WTC11 (cell line): ENCODE data around the gene SLC25A21.
"Not testable (repeated sequence)": the region's sequence is repeated elsewhere in the genome, so short reads cannot be mapped to it uniquely, and the experiment has no call there.

Experiments used
- ATF1 ChIP-seq: sonication (generic); formaldehyde crosslinking; IDR thresholded peaks from 2 replicates; pipeline ENCODE4 v1.8.1; 2023; ENCODE audit warnings: mild to moderate bottlenecking, moderate library complexity, missing genetic modification reagents
- NFE2L1 ChIP-seq: sonication (generic); formaldehyde crosslinking; IDR thresholded peaks from 2 replicates; pipeline ENCODE4 v1.8.1; 2023; ENCODE audit warnings: missing genetic modification reagents
- NR3C1 ChIP-seq: sonication (generic); formaldehyde crosslinking; conservative IDR thresholded peaks from 2 replicates; pipeline ENCODE4 v1.8.1; 2023; ENCODE audit warnings: low read depth, mild to moderate bottlenecking, missing genetic modification reagents
- TF ChIP-seq, protein P1 (sequence below): fragments of 200-600 bp; IDR thresholded peaks from 2 replicates; pipeline ENCODE4 v1.8.0; 2022; ENCODE audit warnings: antibody characterized with exemption
- TF ChIP-seq, protein P2 (sequence below): sonication (generic); formaldehyde crosslinking; IDR thresholded peaks from 2 replicates; pipeline ENCODE4 v1.8.0; 2023; ENCODE audit warnings: missing genetic modification reagents, mild to moderate bottlenecking, borderline replicate concordance

GRCh38 chr14:37189733-37190132, 17.3 kb upstream of the SLC25A21 start:
- TF ChIP-seq, protein P1, sequence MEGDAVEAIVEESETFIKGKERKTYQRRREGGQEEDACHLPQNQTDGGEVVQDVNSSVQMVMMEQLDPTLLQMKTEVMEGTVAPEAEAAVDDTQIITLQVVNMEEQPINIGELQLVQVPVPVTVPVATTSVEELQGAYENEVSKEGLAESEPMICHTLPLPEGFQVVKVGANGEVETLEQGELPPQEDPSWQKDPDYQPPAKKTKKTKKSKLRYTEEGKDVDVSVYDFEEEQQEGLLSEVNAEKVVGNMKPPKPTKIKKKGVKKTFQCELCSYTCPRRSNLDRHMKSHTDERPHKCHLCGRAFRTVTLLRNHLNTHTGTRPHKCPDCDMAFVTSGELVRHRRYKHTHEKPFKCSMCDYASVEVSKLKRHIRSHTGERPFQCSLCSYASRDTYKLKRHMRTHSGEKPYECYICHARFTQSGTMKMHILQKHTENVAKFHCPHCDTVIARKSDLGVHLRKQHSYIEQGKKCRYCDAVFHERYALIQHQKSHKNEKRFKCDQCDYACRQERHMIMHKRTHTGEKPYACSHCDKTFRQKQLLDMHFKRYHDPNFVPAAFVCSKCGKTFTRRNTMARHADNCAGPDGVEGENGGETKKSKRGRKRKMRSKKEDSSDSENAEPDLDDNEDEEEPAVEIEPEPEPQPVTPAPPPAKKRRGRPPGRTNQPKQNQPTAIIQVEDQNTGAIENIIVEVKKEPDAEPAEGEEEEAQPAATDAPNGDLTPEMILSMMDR, result not testable (repeated sequence)
- not testable (repeated sequence) for TF ChIP-seq NR3C1, NFE2L1, ATF1 (CRISPR knock-in tag)
- TF ChIP-seq, protein P2, sequence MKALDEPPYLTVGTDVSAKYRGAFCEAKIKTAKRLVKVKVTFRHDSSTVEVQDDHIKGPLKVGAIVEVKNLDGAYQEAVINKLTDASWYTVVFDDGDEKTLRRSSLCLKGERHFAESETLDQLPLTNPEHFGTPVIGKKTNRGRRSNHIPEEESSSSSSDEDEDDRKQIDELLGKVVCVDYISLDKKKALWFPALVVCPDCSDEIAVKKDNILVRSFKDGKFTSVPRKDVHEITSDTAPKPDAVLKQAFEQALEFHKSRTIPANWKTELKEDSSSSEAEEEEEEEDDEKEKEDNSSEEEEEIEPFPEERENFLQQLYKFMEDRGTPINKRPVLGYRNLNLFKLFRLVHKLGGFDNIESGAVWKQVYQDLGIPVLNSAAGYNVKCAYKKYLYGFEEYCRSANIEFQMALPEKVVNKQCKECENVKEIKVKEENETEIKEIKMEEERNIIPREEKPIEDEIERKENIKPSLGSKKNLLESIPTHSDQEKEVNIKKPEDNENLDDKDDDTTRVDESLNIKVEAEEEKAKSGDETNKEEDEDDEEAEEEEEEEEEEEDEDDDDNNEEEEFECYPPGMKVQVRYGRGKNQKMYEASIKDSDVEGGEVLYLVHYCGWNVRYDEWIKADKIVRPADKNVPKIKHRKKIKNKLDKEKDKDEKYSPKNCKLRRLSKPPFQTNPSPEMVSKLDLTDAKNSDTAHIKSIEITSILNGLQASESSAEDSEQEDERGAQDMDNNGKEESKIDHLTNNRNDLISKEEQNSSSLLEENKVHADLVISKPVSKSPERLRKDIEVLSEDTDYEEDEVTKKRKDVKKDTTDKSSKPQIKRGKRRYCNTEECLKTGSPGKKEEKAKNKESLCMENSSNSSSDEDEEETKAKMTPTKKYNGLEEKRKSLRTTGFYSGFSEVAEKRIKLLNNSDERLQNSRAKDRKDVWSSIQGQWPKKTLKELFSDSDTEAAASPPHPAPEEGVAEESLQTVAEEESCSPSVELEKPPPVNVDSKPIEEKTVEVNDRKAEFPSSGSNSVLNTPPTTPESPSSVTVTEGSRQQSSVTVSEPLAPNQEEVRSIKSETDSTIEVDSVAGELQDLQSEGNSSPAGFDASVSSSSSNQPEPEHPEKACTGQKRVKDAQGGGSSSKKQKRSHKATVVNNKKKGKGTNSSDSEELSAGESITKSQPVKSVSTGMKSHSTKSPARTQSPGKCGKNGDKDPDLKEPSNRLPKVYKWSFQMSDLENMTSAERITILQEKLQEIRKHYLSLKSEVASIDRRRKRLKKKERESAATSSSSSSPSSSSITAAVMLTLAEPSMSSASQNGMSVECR (CRISPR knock-in tag), result not testable (repeated sequence)
